ENCODE results near the gene RTCA.
"Not testable (repeated sequence)": the region's sequence is repeated elsewhere in the genome, so short reads cannot be mapped to it uniquely, and the experiment has no call there.

RTCA gene

DNA sequence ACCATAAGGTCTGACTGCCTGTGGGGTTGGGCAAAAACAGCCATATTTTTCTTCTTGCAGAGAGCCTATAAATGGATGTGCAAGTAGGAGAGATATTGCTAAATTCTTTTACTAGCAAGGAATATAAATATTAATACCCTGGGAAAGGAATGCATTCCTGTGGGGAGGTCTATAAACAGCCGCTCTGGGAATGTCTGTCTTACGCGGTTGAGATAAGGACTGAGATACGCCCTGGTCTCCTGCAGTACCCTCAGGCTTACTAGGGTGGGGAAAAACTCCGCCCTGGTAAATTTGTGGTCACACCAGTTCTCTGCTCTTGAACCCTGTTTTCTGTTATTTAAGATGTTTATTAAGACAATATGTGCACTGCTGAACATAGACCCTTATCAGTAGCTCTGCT, 1.9 kb upstream of the RTCA start:
- not testable (repeated sequence) for DNase-seq

- no peak for DNase-seq
Observed at GRCh38 chr1:100265562-100265930, 470 bp upstream of the RTCA start.

GRCh38 chr1:100266741-100267140, 725 bp downstream of the RTCA start:
- DNase-seq: no peak

- DNase-seq: no peak
Observed at GRCh38 chr1:100267284-100267683, 1.3 kb downstream of the RTCA start.

DNA sequence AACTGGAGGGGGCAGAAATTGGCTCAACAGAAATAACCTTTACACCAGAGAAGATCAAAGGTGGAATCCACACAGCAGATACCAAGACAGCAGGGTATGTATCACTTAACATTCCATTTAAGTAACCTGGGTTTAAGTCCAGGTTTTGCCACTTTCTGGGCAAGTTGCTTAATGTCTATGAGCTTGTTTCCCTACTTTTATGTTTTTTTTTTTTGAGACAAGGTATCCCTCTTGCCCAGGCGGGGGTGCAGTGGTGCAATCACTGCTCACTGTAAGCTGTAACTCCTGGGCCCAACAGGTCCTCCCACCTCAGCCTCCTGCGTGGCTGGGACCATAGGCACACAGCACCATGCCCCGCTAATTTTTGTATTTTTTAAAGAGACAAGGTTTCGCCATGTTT, 2.2 kb downstream of the RTCA start:
- DNase-seq: no peak

DNA sequence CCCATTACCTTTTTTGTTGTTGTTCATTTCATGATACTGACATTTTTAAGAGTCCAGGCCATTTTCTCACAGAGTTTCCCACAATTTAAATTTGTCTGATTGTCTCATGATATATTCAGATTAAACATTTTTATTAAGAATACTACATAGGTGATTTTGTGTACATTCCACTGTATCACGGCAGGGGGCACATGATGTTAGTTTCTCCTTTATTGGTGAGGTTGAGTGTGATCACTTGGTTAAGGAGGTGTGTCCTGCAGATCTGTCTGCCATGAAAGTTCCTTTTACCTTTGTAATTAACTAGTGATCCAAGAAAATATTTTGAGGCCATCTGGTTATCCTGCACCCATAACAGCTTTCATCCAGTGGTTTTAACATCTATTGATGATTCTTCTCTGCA, 11.8 kb downstream of the RTCA start:
- DNase-seq: no peak

- DNase-seq: no peak
Observed at GRCh38 chr1:100279358-100279923, 13.4 kb downstream of the RTCA start.

DNA sequence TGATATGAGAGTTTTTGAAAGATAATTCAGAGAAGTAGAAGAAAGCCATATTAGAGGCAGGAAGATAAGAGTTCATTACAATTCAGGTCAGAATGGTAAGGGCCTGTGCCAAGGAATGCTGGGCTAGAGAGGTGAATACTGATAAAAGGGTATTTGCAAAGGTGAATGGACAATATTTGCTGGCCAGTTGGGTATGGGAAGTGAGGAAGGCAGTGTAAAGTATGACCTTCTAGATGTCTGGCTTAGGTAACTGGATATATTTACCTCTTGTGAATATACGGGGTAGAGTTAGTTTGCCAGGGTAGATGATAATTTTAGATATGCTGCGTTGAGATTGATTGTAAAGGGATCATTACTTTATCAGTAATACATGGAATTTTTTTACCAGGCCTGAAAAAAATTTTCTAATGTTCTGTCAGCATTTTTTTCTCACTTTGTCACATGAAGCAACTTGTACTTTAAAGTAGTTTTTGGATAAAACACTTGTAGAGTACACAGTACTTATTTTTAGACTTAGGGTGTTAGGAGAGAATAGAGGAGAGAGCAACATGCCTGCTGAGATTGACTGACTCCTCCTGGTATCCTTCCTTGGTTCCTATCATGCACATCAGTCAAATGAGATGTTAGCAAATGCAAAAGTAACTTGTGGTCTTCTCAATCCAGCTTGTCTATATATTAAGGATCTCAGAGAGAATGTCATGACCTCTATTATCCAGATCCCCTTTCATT, 14.1 kb downstream of the RTCA start:
- no peak for DNase-seq

- no peak for DNase-seq
Observed at GRCh38 chr1:100284591-100284990, 18.6 kb downstream of the RTCA start.

- DNase-seq: no peak
Observed at GRCh38 chr1:100287162-100287561, 21.1 kb downstream of the RTCA start.

GRCh38 chr1:100290291-100290690, 24.3 kb downstream of the RTCA start:
- DNase-seq: no peak

DNA sequence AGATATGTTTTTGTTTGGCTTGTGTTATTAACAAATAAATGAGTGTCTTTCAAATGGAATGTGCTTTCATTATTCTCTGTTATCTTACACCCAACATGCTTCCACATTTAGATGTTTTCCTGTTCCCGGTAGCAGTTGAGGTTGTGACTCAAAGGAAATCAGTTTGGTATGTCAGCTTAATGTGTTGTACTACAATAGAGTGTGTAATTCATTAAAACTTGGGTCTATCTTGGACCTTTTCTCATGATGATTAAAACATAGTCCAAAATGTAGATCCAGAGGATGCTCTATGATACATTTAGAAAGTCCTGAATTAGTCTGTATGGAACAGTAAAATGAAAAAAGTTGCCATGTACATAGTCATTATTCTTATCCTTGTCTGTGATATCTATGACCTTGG, 26.7 kb downstream of the RTCA start:
- DNase-seq: no peak

- DNase-seq: no peak
Observed at GRCh38 chr1:100296140-100296539, 30.1 kb downstream of the RTCA start.

- not testable (repeated sequence) for DNase-seq
Observed at GRCh38 chr1:100296997-100297396, 31.0 kb downstream of the RTCA start.

DNA sequence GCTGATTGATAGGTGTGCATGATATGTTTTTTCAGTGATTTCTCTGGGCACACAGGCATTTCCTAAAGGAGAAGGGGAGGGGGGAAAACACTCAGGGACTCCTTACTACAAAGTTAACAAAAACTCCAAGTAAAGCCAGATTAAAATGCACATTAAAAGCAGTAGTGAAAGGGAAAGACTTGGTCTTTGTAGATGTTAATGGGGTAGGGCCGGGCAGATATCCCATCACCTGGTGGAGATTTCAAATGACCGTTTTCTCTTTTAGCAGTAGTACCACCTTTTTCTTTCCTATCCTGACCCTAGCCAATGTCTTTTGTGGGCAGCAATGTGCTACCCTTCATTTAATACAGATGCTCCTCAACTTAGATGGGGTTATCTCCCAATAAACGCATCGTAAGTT, 32.5 kb downstream of the RTCA start:
- DNase-seq: no peak

DNA sequence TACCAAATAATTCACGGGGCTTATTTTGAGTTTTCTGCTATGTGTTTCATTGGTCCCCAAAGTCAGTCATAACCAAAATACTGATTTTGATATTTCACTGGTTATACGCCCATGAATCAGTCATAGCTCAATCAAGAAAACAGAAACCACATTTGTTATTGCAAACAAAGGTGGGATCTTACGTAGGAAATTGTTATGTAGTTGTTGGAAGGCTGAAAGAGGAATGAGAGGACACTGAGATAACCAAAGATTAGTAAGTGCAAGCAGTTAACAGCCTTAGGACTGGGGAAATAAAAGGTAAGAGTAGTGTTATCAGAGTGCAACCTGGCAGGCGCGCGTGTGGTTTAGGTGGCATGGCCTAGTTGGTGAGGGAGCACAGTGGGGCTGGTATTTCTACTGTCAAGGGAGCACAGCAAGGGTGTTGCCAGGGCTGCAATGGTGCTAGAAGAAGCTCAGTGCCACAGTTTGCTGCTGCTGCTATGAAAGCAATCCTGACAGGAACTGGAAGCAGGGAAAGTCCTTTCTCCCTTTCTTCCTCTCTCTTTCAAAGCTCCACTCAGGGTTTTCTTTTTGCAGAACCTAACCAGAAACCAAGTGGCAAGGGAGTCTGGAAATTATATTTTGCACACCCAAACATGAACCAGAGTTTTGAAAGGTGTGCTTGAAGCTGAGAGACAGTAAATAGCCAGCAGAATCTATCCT, 33.7 kb downstream of the RTCA start:
- DNase-seq: no peak

- DNase-seq: no peak
Observed at GRCh38 chr1:100300691-100301090, 34.7 kb downstream of the RTCA start.

DNA sequence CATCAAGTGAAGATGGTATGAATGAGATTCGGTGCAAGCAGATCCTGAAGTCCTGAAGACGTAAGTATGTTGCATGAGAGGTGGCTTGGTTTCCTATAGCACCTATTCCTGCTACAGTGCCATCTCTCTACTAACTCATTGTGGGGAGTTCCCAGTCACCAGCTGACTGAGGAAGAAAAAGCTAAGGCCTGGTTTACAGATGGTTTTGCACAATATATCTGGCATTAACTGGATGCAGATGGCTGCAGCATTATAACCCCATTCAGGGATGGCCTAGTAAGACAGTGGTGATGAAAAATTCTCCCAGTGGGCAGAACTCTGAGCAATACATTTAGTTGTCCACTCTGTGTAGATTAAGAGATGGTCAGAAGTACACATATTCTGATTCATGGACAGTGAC, 36.7 kb downstream of the RTCA start:
- DNase-seq: no peak

DNA sequence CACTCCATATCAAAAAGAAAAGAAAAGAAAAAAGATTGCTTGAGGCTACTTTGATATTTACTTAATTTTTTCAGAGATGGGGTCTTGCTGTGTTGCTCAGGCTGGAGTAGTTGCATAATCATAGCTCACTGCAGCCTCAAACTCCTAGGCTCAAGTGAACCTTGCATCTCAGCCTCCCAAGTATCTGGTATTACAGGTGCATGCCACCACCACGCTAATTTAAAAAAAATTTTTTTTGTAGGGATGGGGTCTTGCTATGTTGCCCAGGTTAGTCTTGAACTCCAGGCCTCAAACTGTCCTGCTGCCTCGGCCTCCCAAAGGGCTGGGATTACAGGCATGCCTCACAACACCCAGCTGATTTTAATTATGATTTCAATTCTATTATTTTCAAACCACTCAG, 38.2 kb downstream of the RTCA start:
- DNase-seq: no peak

DNA sequence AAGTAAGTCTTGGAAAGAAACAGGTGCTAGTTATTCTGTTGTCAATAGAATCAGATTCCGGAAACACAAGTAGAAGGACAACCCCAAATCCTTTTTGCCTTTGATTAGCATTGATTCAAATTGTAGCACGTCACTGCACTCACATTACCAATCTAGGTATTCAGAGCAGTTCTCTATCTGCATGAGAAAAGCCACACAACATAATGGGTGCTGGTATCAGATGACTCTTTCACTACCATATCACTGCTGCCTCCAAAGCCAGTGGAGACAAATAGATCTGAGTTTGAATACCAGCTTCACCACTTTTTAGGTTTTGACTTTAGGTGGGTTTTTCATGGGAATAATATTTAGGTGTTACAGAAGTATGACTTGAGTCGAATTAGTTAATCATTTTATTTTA, 38.9 kb downstream of the RTCA start:
- no peak for DNase-seq

- no peak for DNase-seq
Observed at GRCh38 chr1:100305954-100306353, 39.9 kb downstream of the RTCA start.

- no peak for DNase-seq
Observed at GRCh38 chr1:100306735-100307313, 40.8 kb downstream of the RTCA start.

DNA sequence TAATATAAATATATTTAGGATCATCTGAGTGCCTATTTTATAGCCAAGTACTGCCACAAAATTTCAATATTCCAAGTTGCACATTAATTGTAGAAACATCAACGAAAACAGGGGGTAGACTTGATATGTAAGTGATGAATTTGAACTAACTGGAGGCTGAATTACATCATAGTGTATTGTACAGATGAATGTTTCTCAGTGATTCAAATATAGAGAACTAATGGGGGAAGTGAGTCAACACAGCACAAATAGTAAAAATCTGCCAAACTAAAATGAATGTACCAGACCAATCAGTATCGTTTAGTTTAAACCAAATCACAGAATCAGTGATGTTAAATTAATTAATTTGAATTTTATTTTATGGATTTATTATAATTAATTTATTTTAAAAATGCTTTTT, 42.8 kb downstream of the RTCA start:
- DNase-seq: no peak

DNA sequence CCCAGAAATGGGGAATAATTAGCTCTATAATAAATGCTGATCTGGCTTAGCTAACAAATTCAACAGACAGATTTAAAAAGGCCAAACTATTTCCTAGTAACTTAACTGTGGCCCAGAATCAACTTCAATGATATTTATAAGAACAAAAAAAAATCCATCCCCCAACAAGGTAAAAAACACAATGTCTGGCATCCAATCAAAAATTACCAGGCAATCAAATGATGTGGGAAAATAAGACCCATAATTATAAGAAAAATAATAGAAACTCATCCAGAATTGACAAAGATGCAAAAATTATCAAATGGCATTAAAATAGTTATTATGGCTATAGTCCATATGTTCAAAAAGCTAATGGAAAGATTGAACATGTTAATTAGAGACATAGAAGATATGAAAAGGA, 43.8 kb downstream of the RTCA start:
- no peak for DNase-seq
